ENCODE measurements around the gene VPS39. TPM values are rescaled to one million over a fixed set of nuclear protein-coding genes. Genes with fewer than 3 reads are reported as not detected.

VPS39 gene, protein sequence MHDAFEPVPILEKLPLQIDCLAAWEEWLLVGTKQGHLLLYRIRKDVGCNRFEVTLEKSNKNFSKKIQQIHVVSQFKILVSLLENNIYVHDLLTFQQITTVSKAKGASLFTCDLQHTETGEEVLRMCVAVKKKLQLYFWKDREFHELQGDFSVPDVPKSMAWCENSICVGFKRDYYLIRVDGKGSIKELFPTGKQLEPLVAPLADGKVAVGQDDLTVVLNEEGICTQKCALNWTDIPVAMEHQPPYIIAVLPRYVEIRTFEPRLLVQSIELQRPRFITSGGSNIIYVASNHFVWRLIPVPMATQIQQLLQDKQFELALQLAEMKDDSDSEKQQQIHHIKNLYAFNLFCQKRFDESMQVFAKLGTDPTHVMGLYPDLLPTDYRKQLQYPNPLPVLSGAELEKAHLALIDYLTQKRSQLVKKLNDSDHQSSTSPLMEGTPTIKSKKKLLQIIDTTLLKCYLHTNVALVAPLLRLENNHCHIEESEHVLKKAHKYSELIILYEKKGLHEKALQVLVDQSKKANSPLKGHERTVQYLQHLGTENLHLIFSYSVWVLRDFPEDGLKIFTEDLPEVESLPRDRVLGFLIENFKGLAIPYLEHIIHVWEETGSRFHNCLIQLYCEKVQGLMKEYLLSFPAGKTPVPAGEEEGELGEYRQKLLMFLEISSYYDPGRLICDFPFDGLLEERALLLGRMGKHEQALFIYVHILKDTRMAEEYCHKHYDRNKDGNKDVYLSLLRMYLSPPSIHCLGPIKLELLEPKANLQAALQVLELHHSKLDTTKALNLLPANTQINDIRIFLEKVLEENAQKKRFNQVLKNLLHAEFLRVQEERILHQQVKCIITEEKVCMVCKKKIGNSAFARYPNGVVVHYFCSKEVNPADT
- 29.4 and 40.8 TPM in 2 replicates for total RNA-seq

DNA sequence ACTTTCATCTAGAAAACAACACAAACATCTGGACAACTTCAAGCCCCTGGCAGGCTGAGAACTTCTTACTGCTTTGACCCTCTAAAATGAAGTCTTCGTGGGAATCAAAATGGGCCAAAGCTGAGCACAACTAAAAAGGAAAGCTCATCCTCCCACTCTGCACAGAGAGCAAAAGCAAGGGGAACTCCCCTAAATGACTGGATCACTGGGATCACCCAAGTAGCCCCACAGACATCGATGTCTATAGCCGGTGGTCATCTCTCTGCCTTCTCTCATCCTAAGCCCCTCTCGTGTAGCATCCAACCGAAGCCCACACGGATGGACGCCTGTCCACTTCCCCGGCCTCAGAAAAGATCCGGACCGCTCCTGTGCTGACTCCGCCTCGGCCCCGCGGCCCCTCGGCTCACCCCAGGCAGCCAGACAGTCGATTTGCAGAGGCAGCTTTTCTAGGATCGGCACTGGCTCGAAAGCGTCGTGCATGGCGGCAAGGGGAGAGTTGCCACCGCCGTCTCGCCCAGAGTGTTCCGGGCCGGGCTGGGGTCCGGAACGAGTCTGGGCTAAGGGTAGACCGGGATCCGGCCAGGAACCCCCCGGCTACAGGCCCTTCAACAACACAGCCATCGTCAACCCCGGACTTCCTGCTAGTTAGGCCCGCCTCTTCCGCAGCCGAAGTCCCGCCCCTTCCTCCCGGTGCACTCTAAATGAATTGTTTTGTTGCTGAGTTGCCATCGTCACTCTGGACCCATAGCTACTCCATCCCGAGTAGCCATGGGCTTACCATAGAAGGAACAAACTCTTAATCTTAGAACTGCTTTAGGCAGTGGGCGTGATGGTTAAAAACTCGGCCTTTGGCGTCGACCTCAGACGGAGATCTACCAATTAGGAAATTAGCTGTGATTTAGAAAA is at the start of gene VPS39:
Gene VPS39 (minus strand): TSS at position 631 of the 906 bp plus-strand sequence. CDS start 151 bp downstream, at position 480.

DNA sequence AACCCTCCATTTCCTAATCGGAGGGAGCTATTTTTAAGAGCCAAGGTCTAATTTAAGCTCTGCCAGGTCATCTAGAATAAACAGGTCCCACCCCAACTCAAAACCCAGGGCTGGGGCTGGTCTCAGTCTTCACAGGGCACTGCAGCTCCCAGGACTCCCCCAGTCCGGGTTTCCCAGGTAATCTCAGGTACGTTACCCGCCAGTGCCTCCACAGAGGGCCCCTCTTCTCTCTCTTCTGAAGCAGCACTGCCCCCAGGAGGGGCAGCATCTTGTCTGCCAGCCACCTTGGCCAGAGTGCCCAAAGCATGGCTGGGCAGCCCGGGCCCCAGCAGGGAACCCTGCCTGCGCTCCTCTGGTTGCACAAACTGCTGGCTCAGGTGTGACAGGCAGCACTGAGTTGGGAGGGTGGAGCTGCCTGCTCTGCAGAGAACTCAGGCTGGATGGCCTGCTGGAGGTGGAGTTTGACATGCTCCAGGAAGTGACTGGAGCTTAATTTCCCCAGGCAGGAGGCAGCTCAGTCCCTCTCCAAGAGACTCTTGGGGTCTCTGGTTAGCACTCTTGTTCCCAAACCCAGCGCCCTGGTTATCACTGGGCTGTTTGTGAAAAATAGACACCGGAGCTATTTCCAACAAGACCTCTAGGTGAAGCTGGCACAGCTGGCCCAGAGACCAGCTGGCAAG is 51.7 kb downstream of the VPS39 start, which contains the start of gene PLA2G4F:
Gene PLA2G4F (minus strand): TSS at position 394 of the 680 bp plus-strand sequence. CDS start 87 bp downstream, at position 307.

Other genes starting within 250 kb of the VPS39 start
- gene EHD4, start 235.7 kb downstream of the VPS39 start, total RNA-seq, result 117 and 152 TPM in 2 replicates
- not detected in 2 replicates for gene PLA2G4E, start 187.3 kb downstream of the VPS39 start, total RNA-seq
- not detected in 2 replicates for gene PLA2G4D, start 113.7 kb downstream of the VPS39 start, total RNA-seq
- not detected in 2 replicates for gene PLA2G4F, start 51.7 kb downstream of the VPS39 start, total RNA-seq
- 9.3 and 10.9 TPM in 2 replicates for gene GANC, start 64.9 kb upstream of the VPS39 start, total RNA-seq
- 44.3 and 49.5 TPM in 2 replicates for gene TMEM87A, start 65.1 kb upstream of the VPS39 start, total RNA-seq
- 0.28 and 0.36 TPM in 2 replicates for gene CAPN3, start 151.2 kb upstream of the VPS39 start, total RNA-seq